Hematopoietic multipotent progenitor cell treated with erythropoietin and hydrocortisone succinate and interleukin-3 and kit ligand, for 6 days (in vitro differentiated cells): ENCODE data around the gene GABRA4.
A peak's percentile ranks its signal among the peaks of the same experiment; 100 is the strongest.

Experiments used
- DNase-seq: peaks from one replicate; pipeline ENCODE4 v3.0.0-alpha.2; 2015

The GABRA4 gene

DNA sequence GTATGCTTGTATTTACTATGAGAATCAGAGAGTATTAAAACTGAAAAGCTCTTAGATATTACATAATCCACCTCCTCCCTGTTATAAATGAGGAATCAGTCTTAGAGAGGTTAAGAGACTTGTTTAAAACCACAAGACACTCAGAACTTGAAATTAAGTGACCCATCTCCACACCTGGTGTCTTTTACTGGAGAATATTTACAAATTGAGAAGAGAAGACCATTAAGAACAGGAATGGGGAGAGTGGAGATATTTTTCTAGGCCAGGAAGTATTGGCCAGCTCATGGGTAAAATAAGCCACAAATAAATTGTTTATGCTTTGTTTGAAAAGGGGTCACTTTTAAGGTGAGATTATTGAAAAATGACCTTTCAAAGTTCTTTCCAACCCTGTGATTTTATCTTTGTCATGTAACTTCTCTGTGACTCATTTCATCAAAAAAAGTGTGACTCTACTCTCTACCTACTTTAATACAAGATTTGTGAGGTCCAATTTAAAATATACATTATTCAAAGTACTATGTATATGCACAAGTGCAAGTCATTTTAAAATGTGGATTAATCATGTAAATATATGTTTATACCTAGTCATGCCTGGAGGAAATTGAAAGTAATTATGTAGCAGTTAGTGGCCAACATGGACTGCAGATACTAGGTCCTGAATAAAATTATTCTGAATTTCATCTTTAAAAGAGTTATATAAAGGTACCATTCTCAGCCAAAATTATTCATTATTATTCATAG is 68.4 kb downstream of the GABRA4 start:
- DNase-seq: no peak

DNA sequence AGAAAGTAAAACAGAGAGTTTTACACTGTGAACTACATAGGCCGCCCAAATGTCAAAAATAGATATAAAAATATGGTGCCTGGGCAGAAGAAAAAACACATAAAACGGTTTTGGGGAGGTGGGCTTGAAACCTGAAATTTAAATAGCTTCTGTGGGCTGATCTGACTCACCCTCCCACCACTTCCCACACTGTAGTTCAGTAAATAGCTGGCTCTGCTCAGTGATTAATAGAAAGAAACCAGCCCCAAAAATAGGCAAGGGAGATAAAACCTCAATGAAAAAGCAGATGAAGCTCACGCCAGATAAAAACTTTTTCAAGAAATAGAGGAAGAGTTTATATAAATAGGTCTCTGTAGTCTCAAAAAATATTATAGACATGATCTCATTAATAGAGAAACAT is 71.2 kb downstream of the GABRA4 start:
- DNase-seq: no peak

DNA sequence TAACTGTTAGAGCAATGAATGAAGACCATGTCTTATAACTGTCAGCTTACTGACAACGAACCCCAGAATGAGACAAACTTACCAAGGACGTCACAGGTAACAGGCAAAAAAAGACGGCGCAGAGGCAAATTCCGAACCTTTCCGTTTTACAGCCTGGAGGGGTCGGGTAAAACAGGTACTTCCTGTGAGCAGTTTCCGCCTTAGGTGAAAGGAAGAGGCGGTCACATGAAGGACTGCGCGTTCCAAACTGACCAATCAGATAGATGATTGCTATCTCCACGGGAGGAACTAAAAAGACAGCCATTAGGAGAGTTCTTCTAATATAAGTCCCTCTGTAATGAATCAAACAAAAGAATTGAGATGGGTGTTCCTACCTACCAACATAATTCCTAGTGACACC is 84.3 kb downstream of the GABRA4 start, which contains the start of gene COX7B2:
Gene COX7B2 (minus strand): TSS at position 168 of the 400 bp plus-strand sequence. CDS start 174,053 bp downstream, outside the sequence.
- no peak for DNase-seq

DNA sequence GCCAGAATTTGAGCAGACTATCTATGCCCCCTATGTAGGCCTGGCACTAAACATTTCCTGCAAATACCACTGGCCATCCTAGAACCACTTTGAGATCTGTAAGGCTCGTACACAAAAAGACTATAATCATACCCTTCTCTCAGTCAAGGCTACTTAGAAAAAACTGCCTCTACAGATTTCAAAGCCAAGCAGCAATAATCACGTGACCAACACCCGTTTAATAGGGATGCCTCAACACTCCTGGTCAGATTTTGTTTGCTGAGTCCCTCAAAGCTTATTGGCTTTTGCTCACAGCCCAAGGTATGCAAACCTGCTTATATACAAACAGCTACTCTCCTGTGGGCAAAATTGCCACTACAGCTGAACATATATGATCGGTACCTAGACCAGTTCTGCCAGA is 85.2 kb downstream of the GABRA4 start:
- DNase-seq: no peak

DNA sequence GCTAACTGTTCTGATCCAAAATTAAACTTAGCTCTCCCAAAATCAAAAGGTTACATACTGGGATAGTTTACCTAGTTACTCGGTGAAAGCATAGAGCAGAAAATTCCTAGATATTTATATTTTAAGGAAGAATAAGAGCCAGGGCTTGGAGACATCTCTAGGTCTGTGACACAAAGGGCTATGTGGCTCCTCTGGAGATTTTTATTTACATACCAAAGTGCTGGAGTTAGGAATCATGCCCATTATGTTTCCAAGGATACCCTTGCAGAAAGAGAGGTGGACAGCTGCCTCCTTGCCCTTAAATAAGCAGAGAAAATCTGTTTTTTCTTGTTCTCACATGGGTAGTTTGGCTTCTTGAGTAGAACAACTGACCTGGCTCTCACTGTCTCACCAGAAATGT is 93.3 kb downstream of the GABRA4 start:
- no peak for DNase-seq

DNA sequence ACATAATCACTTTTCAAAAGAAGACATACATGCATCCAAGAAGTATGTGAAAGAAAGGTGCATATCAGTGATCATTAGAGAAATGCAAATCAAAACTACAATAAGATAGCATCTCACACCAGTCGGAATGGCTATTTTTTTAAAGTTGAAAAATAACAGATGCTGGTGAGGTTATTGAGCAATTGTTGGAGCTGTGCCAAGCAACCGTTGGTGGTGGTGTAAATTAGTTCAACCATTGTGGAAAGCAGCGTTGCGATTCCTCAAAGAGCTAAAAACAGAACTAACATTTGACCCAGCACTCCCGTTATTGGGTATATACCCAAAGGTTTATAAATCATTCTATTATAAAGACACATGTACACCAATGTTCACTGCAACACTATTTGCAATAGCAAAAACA is 98.6 kb downstream of the GABRA4 start:
- DNase-seq: peak; percentile 30

DNA sequence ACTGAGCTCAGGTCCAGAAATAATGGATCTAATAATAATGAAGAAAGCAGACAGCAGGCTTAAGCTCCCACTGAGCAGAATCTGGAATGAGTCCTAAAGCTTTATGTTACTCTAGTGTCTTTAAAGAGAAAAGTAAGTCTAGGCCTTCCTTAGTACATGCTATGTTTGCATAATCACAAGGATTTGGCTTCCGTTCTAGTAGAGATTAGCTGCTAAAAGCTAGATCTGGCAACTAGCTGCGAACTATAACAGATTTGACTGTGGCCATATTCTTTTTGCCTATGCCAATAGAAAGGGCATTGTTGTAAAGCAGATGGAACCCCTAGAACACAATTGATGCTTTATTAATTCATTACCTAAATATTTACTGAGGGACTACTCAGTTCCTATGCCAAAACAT is 103.3 kb downstream of the GABRA4 start:
- no peak for DNase-seq

DNA sequence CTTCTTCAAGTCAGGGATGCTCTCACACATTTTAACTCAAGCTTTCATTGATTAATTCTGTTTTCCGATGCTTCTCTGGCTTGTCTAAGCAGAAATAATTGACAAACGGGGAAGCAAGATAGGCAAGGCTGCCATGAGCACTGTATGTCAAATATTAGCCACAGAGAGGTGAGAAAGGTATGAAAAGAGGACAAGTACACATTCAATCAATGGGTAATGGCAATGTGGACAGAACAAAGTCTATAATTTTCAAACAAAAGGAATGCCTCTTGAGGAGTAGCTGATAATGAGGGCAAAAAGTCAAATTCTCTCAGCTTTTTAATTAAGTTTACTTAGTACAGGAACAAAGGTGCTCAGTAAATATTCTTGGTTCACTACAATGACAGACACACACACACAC is 104.0 kb downstream of the GABRA4 start:
- DNase-seq: no peak

DNA sequence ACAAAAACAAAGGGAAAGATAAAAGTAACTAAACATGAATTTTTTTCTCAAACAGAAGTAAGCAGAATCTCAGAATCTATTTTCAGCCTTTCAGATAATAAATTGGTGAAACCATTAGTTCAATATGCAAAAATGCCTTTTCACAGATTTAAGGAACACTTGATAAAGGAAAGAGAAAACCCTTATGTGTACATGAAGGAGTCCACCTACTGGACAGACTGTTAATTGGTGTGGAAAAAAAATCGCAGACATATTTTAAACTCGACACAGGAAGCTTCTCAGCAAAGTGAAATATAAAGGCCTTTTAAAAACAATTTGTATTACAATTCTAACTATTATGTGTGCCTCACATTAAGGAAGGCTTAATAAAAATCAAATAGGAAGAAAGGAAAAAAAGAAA is 106.7 kb downstream of the GABRA4 start:
- peak; percentile 72 for DNase-seq

DNA sequence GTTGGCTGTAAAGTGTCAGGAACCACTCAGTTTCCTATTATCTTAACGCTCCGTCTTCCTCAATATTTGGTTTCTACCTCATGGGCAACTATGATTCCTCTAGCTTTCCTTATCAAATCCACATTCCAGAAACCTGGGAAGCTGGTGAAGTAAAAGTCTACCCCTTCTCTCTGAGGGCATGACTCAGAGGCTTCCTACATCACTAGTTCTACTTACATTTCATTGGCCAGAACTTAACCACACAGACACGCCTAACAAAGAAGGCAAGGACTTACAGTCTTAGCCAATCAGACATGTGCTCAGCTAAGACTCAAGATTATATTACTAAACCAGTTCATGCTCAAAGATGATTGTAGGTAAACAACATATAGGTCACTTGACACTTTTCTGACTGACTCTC is 114.7 kb downstream of the GABRA4 start:
- no peak for DNase-seq

DNA sequence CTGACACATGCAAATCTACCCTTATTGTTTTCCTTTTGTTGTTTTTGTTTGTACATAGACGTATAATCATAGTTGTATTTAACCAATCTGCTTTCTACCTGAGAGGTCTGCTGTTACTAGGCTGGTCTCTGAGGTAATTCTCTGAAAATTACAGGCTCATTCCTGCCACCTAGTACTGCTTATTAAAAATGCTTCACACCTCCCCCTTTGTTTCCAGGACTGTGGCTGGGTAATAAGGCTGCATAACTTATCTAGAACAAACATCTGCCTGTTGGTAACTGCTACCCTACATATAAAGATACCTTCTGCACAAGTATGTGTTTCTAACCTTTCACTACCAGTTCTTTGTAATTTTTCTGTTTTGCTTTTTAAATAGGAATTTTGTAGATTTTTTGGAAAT is 118.6 kb downstream of the GABRA4 start:
- peak; percentile 94 for DNase-seq

DNA sequence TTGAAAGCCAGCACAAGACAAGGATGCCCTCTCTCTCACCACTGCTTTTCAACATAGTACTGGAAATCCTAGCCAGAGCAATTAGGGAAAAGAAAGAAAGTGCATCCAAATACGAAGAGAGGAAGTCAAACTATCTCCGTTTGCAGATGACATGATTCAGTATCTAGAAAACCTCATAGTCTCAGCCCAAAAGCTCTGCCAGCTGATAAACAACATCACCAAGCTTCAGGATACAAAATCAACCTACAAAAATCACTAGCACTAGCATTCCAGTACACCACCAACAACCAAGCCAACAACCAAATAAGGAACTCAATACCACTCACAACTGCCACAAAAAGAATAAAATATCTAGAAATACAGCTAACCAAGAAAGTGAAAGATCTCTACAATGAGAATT is 123.0 kb downstream of the GABRA4 start:
- peak; percentile 60 for DNase-seq
